HCT116 (cell line): ENCODE results near the gene TCOF1. TPM values are rescaled to one million over a fixed set of nuclear protein-coding genes. Genes with fewer than 3 reads are reported as not detected.

Source experiments
- ATAC-seq: fragments of 200-7000 bp; cut with Tn5 transposase; 2 replicates; pipeline ENCODE4 v1.9.1; 2020; ENCODE audit warnings: mild to moderate bottlenecking, moderate library complexity
- BruUV-seq: library from RNA; stranded (reverse); fragments of 400-500 nt; replicated peaks from 2 replicates; lab custom pipeline; 2021; lab: Mats Ljungman, UMichigan
- CTCF ChIA-PET: fragments of 300-600 bp; sonication (Branson Sonifier 250); formaldehyde crosslinking; loops from one replicate; lab custom pipeline; 2021; ENCODE audit warnings: antibody characterized with exemption; lab: Charles Lee
- POLR2A ChIA-PET: fragments of 300-600, 350-600 bp; sonication (Branson Sonifier 250); formaldehyde crosslinking; loops from one replicate; lab custom pipeline; 2021; ENCODE audit warnings: antibody characterized with exemption; lab: Charles Lee
- RAD21 ChIA-PET, 2 experiments: fragments of 300-600 bp; sonication (Branson Sonifier 250); formaldehyde crosslinking; loops; one replicate each; lab custom pipeline; 2023; ENCODE audit warnings: low total read pairs in 2 of 2; ENCODE audit not compliant: uncharacterized antibody in 2 of 2, unreplicated experiment in 2 of 2, low non-redundant PET in 1 of 2; lab: Charles Lee
- DNase-seq: peaks from one replicate; pipeline ENCODE4 v3.0.0-alpha.2; 2010; ENCODE audit warnings: low read depth, low spot score
- H2AFZ ChIP-seq: fragments of 200-600 bp; shearing (Covaris generic), sonication (generic); 2 replicates; pipeline ENCODE4 v1.6.1; 2017; ENCODE audit warnings: low read depth, mixed run types, mixed read lengths, antibody characterized with exemption, low read length; ENCODE audit not compliant: poor library complexity, severe bottlenecking
- H3K27ac ChIP-seq: 2 replicates; pipeline ENCODE4 v1.5.1; 2012; ENCODE audit warnings: low read depth, low read length
- H3K27me3 ChIP-seq: fragments of 200-600 bp; sonication (generic); 2 replicates; pipeline ENCODE4 v1.6.1; 2016; ENCODE audit warnings: mixed run types, low read length, mixed read lengths; ENCODE audit not compliant: insufficient read depth
- H3K36me3 ChIP-seq, 2 experiments: fragments of 200-500 bp in 1 of 2; fragments of 200-600 bp in 1 of 2; sonication (Bioruptor generic) in 1 of 2; sonication (generic) in 1 of 2; 2 replicates each; pipeline versions ENCODE4 v1.5.1 to v1.6.1; 2014 to 2016; ENCODE audit warnings: low read length in 2 of 2, inconsistent platforms in 1 of 2, mixed read lengths in 1 of 2, mixed run types in 1 of 2; ENCODE audit not compliant: insufficient read depth in 2 of 2, control insufficient read depth in 1 of 2
- H3K4me1 ChIP-seq, 2 experiments: fragments of 200-600 bp in 1 of 2; sonication (generic) in 1 of 2; 2 replicates each; pipeline versions ENCODE4 v1.5.1 to v1.6.1; 2012 to 2017; ENCODE audit warnings: low read length in 2 of 2, inconsistent platforms in 1 of 2, mild to moderate bottlenecking in 1 of 2, mixed read lengths in 1 of 2, mixed run types in 1 of 2, moderate library complexity in 1 of 2; ENCODE audit not compliant: insufficient read depth in 2 of 2, control insufficient read depth in 1 of 2
- H3K4me2 ChIP-seq: fragments of 200-600 bp; sonication (generic); 2 replicates; pipeline ENCODE4 v1.6.1; 2017; ENCODE audit warnings: mixed run types, low read length, mixed read lengths
- H3K4me3 ChIP-seq, 2 experiments: fragments of 200-600 bp in 1 of 2; sonication (generic) in 1 of 2; replicated peaks in 1 of 2; 2 replicates each; pipeline ENCODE4 v1.5.1; 2011 to 2016; ENCODE audit warnings: low read length in 2 of 2, control low read depth in 1 of 2, low read depth in 1 of 2, mild to moderate bottlenecking in 1 of 2, mixed read lengths in 1 of 2, mixed run types in 1 of 2
- H3K79me2 ChIP-seq: fragments of 200-600 bp; sonication (generic); 2 replicates; pipeline ENCODE4 v1.6.1; 2017; ENCODE audit warnings: mild to moderate bottlenecking, mixed run types, low read length, moderate library complexity, mixed read lengths; ENCODE audit not compliant: insufficient read depth
- H3K9ac ChIP-seq: fragments of 200-600 bp; sonication (generic); 2 replicates; pipeline ENCODE4 v1.6.1; 2016; ENCODE audit warnings: low read length, mixed read lengths
- H3K9me2 ChIP-seq: fragments of 200-600 bp; sonication (generic), shearing (Covaris generic); 2 replicates; pipeline ENCODE4 v1.6.1; 2017; ENCODE audit warnings: mixed run types, mild to moderate bottlenecking, moderate library complexity; ENCODE audit not compliant: insufficient read depth
- H3K9me3 ChIP-seq, 2 experiments: fragments of 200-500 bp in 1 of 2; fragments of 200-600 bp in 1 of 2; sonication (Bioruptor generic) in 1 of 2; sonication (generic) in 1 of 2; 2 replicates each; pipeline ENCODE4 v1.6.1; 2014 to 2017; ENCODE audit warnings: low read length in 2 of 2, mixed read lengths in 2 of 2, inconsistent platforms in 1 of 2, low read depth in 1 of 2, mild to moderate bottlenecking in 1 of 2, mixed run types in 1 of 2, moderate library complexity in 1 of 2; ENCODE audit not compliant: control insufficient read depth in 1 of 2, insufficient read depth in 1 of 2
- H4K20me1 ChIP-seq: fragments of 200-600 bp; sonication (generic), shearing (Covaris generic); 2 replicates; pipeline ENCODE4 v1.6.1; 2017; ENCODE audit warnings: mixed run types, mild to moderate bottlenecking, moderate library complexity; ENCODE audit not compliant: insufficient read depth
- CBX3 ChIP-seq: IDR thresholded peaks from 2 replicates; pipeline ENCODE4 v1.6.1; 2012; ENCODE audit warnings: low read depth
- CEBPB ChIP-seq: IDR thresholded peaks from 2 replicates; pipeline ENCODE4 v1.6.1; 2012; ENCODE audit warnings: low read depth
- EGR1 ChIP-seq: IDR thresholded peaks from 2 replicates; pipeline ENCODE4 v1.6.1; 2012; ENCODE audit warnings: low read depth
- ELF1 ChIP-seq: IDR thresholded peaks from 2 replicates; pipeline ENCODE4 v1.6.1; 2012; ENCODE audit warnings: low read depth, borderline replicate concordance
- EZH2phosphoT487 ChIP-seq: fragments of 200-600 bp; IDR thresholded peaks from 2 replicates; pipeline ENCODE4 v1.6.1; 2018; ENCODE audit warnings: antibody characterized with exemption, borderline replicate concordance
- JUND ChIP-seq: IDR thresholded peaks from 2 replicates; pipeline ENCODE4 v1.6.1; 2012
- POLR2A ChIP-seq: IDR thresholded peaks from 2 replicates; pipeline ENCODE4 v1.7.0; 2011; ENCODE audit warnings: borderline replicate concordance; ENCODE audit not compliant: insufficient read depth, insufficient read length; ENCODE audit errors: extremely low read depth
- POLR2AphosphoS5 ChIP-seq: IDR thresholded peaks from 2 replicates; pipeline ENCODE4 v1.6.1; 2011; ENCODE audit warnings: mild to moderate bottlenecking, low read depth, low read length, moderate library complexity
- RAD21 ChIP-seq: IDR thresholded peaks from 2 replicates; pipeline ENCODE4 v1.6.1; 2012; ENCODE audit warnings: low read depth, mild to moderate bottlenecking
- SRF ChIP-seq: IDR thresholded peaks from 2 replicates; pipeline ENCODE4 v1.6.1; 2012; ENCODE audit warnings: low read depth
- TCF7L2 ChIP-seq: IDR thresholded peaks from 2 replicates; pipeline ENCODE4 v1.7.0; 2011; ENCODE audit warnings: borderline replicate concordance, inconsistent platforms; ENCODE audit not compliant: insufficient read depth, insufficient read length; ENCODE audit errors: extremely low read depth
- YY1 ChIP-seq: IDR thresholded peaks from 2 replicates; pipeline ENCODE4 v1.6.1; 2011; ENCODE audit warnings: low read length, low read depth, moderate library complexity, mild to moderate bottlenecking; ENCODE audit not compliant: insufficient replicate concordance; ENCODE audit errors: extremely low read depth
- ZFX ChIP-seq: fragments of 450-650 bp; IDR thresholded peaks from 2 replicates; pipeline ENCODE4 v1.6.1; 2017
- intact Hi-C: fragments of 100-400 bp; cut with micrococcal nuclease; formaldehyde crosslinking; loops from 2 replicates; pipeline ENCODE4 v1.10.0; 2022
- total RNA-seq: library from RNA; stranded (reverse); gene quantifications from one replicate; pipeline ENCODE4 v1.2.1, GENCODE V29; 2021; ENCODE audit not compliant: unreplicated experiment
- TF ChIP-seq, protein P1 (sequence below): IDR thresholded peaks from 2 replicates; pipeline ENCODE4 v1.6.1; 2011; ENCODE audit warnings: mild to moderate bottlenecking, low read length, moderate library complexity; ENCODE audit not compliant: insufficient replicate concordance; ENCODE audit errors: extremely low read depth
- TF ChIP-seq, protein P2 (sequence below), 3 experiments: fragments of 200-600 bp in 1 of 3; sonication (generic) in 1 of 3; IDR thresholded peaks in 2 of 3; conservative IDR thresholded peaks in 1 of 3; 2 replicates each; pipeline ENCODE4 v1.5.1; 2012 to 2017; ENCODE audit warnings: low read depth in 2 of 3, low read length in 2 of 3, antibody characterized with exemption in 1 of 3, borderline replicate concordance in 1 of 3, control low read depth in 1 of 3, mild to moderate bottlenecking in 1 of 3, mixed read lengths in 1 of 3, mixed run types in 1 of 3, moderate library complexity in 1 of 3; ENCODE audit not compliant: insufficient read depth in 1 of 3
- TF ChIP-seq, protein P3 (sequence below): IDR thresholded peaks from 2 replicates; pipeline ENCODE4 v1.6.1; 2012
- TF ChIP-seq, protein P4 (sequence below): IDR thresholded peaks from 2 replicates; pipeline ENCODE4 v1.6.1; 2012; ENCODE audit warnings: low read depth

The TCOF1 gene
- total RNA-seq, 1 experiment from 2014 or later = 94.7 TPM

DNA sequence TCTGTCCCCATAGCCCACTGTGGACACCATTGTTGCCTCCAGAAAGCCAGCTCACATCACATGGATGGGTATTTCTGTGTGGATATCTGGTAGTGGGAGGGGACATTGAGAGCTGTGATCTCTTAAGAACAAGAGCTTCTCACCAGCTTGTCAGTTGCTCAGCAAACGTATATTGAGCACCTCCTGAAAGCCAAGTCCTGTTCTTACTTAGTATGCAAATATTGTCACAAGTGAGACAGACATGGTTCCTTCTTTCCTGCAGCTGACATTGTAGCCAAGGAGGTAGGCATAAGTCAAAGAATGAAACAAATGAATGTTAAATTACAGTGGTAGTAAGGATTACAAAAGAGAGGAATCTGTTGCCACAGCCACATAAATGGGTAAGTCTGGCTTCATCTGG, 3.8 kb downstream of the TCOF1 start:
- TF ChIP-seq ZFX = no peak
- TF ChIP-seq, protein P1, sequence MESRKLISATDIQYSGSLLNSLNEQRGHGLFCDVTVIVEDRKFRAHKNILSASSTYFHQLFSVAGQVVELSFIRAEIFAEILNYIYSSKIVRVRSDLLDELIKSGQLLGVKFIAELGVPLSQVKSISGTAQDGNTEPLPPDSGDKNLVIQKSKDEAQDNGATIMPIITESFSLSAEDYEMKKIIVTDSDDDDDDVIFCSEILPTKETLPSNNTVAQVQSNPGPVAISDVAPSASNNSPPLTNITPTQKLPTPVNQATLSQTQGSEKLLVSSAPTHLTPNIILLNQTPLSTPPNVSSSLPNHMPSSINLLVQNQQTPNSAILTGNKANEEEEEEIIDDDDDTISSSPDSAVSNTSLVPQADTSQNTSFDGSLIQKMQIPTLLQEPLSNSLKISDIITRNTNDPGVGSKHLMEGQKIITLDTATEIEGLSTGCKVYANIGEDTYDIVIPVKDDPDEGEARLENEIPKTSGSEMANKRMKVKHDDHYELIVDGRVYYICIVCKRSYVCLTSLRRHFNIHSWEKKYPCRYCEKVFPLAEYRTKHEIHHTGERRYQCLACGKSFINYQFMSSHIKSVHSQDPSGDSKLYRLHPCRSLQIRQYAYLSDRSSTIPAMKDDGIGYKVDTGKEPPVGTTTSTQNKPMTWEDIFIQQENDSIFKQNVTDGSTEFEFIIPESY = no peak
- TF ChIP-seq CBX3 = no peak
- TF ChIP-seq EZH2phosphoT487 = no peak
- TF ChIP-seq JUND = no peak
- TF ChIP-seq, protein P2, sequence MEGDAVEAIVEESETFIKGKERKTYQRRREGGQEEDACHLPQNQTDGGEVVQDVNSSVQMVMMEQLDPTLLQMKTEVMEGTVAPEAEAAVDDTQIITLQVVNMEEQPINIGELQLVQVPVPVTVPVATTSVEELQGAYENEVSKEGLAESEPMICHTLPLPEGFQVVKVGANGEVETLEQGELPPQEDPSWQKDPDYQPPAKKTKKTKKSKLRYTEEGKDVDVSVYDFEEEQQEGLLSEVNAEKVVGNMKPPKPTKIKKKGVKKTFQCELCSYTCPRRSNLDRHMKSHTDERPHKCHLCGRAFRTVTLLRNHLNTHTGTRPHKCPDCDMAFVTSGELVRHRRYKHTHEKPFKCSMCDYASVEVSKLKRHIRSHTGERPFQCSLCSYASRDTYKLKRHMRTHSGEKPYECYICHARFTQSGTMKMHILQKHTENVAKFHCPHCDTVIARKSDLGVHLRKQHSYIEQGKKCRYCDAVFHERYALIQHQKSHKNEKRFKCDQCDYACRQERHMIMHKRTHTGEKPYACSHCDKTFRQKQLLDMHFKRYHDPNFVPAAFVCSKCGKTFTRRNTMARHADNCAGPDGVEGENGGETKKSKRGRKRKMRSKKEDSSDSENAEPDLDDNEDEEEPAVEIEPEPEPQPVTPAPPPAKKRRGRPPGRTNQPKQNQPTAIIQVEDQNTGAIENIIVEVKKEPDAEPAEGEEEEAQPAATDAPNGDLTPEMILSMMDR (IDR thresholded peaks at IDR 0.05 in 2 of 3, conservative IDR thresholded peaks at IDR 0.05 in 1 of 3; ENCODE audit: borderline replicate concordance in 1 of 3, insufficient read depth in 1 of 3, low read depth in 2 of 3, low read length in 2 of 3) = no peak
- TF ChIP-seq CEBPB = no peak
- TF ChIP-seq, protein P3, sequence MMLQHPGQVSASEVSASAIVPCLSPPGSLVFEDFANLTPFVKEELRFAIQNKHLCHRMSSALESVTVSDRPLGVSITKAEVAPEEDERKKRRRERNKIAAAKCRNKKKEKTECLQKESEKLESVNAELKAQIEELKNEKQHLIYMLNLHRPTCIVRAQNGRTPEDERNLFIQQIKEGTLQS = no peak
- no peak for TF ChIP-seq RAD21
- TF ChIP-seq, protein P4, sequence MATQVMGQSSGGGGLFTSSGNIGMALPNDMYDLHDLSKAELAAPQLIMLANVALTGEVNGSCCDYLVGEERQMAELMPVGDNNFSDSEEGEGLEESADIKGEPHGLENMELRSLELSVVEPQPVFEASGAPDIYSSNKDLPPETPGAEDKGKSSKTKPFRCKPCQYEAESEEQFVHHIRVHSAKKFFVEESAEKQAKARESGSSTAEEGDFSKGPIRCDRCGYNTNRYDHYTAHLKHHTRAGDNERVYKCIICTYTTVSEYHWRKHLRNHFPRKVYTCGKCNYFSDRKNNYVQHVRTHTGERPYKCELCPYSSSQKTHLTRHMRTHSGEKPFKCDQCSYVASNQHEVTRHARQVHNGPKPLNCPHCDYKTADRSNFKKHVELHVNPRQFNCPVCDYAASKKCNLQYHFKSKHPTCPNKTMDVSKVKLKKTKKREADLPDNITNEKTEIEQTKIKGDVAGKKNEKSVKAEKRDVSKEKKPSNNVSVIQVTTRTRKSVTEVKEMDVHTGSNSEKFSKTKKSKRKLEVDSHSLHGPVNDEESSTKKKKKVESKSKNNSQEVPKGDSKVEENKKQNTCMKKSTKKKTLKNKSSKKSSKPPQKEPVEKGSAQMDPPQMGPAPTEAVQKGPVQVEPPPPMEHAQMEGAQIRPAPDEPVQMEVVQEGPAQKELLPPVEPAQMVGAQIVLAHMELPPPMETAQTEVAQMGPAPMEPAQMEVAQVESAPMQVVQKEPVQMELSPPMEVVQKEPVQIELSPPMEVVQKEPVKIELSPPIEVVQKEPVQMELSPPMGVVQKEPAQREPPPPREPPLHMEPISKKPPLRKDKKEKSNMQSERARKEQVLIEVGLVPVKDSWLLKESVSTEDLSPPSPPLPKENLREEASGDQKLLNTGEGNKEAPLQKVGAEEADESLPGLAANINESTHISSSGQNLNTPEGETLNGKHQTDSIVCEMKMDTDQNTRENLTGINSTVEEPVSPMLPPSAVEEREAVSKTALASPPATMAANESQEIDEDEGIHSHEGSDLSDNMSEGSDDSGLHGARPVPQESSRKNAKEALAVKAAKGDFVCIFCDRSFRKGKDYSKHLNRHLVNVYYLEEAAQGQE = no peak
- TF ChIP-seq ELF1 = no peak
- TF ChIP-seq YY1 = no peak
- TF ChIP-seq POLR2AphosphoS5 = no peak
- no peak for TF ChIP-seq EGR1
- no peak for TF ChIP-seq SRF
- no peak for TF ChIP-seq POLR2A
- TF ChIP-seq TCF7L2 = no peak
- RAD21 ChIA-PET = no interaction called here
- peaks cover 3 to 13% of the 10 kb centered on the region in 2 experiments; a peak in 3 of 4 replicates for H3K4me1 ChIP-seq
- no peaks in the 10 kb centered on the region for H3K9me2 ChIP-seq
- no peaks in the 10 kb centered on the region for H3K27me3 ChIP-seq
- H3K4me3 ChIP-seq = no peak overlapping the region
- intact Hi-C loops = no loop called here
- DNase-seq = no peak
- H3K9me3 ChIP-seq = no peaks in the 10 kb centered on the region
- no peak overlapping the region for H3K9ac ChIP-seq
- peaks cover 33 to 59% of the 10 kb centered on the region in 2 experiments for H3K36me3 ChIP-seq
- POLR2A ChIA-PET = no interaction called here
- no peak for ATAC-seq
- BruUV-seq = no TSS peak
- no peaks in the 10 kb centered on the region for H4K20me1 ChIP-seq
- H2AFZ ChIP-seq = no peak overlapping the region
- CTCF ChIA-PET = no interaction called here
- peaks cover 81% of the 10 kb centered on the region for H3K79me2 ChIP-seq
- H3K4me2 ChIP-seq = no peak overlapping the region
- no peak overlapping the region for H3K27ac ChIP-seq
